OCI-LY7 (cell line): ENCODE data around the gene FAHD2B. TPM values are rescaled to one million over a fixed set of nuclear protein-coding genes. Genes with fewer than 3 reads are reported as not detected.
A peak's percentile ranks its signal among the peaks of the same experiment; 100 is the strongest.
"Not testable (repeated sequence)": the region's sequence is repeated elsewhere in the genome, so short reads cannot be mapped to it uniquely, and the experiment has no call there.

Experiments used
- BruUV-seq: library from RNA; stranded (reverse); fragments of 400-500 nt; replicated peaks from 2 replicates; lab custom pipeline; 2021; lab: Mats Ljungman, UMichigan
- CTCF ChIA-PET: fragments of 300-600 bp; sonication (Branson Sonifier 250); formaldehyde crosslinking; loops from one replicate; lab custom pipeline; 2022; ENCODE audit warnings: antibody characterized with exemption; ENCODE audit not compliant: unreplicated experiment; lab: Charles Lee
- POLR2A ChIA-PET: fragments of 300-600 bp; sonication (Branson Sonifier 250); formaldehyde crosslinking; loops from one replicate; lab custom pipeline; 2022; ENCODE audit warnings: antibody characterized with exemption; lab: Charles Lee
- DNase-seq: peaks from one replicate; pipeline ENCODE4 v3.0.0-alpha.2; 2015; ENCODE audit warnings: low spot score
- H2AFZ ChIP-seq: fragments of 200-600 bp; sonication (generic), shearing (Covaris generic); 2 replicates; pipeline ENCODE4 v1.6.1; 2014; ENCODE audit warnings: mild to moderate bottlenecking, antibody characterized with exemption, low read length, moderate library complexity
- H3K27ac ChIP-seq: fragments of 200-600 bp; sonication (generic); 2 replicates; pipeline ENCODE4 v1.5.1; 2014; ENCODE audit warnings: mixed run types, low read depth, mild to moderate bottlenecking, moderate library complexity, low read length, inconsistent platforms; ENCODE audit not compliant: poor library complexity, severe bottlenecking
- H3K36me3 ChIP-seq: fragments of 200-600 bp; sonication (generic); 2 replicates; pipeline ENCODE4 v1.6.1; 2014; ENCODE audit warnings: mild to moderate bottlenecking, antibody characterized with exemption, low read length, moderate library complexity, mixed read lengths; ENCODE audit not compliant: insufficient read depth
- H3K4me1 ChIP-seq: fragments of 200-600 bp; sonication (generic); 2 replicates; pipeline ENCODE4 v1.5.1; 2014; ENCODE audit warnings: mild to moderate bottlenecking, low read length; ENCODE audit not compliant: insufficient read depth, poor library complexity, severe bottlenecking
- H3K4me2 ChIP-seq: fragments of 200-600 bp; sonication (generic); 2 replicates; pipeline ENCODE4 v1.6.1; 2014; ENCODE audit warnings: mild to moderate bottlenecking, low read length
- H3K4me3 ChIP-seq: fragments of 200-600 bp; sonication (generic); 2 replicates; pipeline ENCODE4 v1.5.1; 2014; ENCODE audit warnings: mild to moderate bottlenecking, low read depth, low read length; ENCODE audit not compliant: poor library complexity, severe bottlenecking
- H3K79me2 ChIP-seq: fragments of 200-600 bp; sonication (generic); 2 replicates; pipeline ENCODE4 v1.6.1; 2016; ENCODE audit warnings: low read depth, mild to moderate bottlenecking, low read length, moderate library complexity, mixed read lengths; ENCODE audit not compliant: insufficient read depth
- H3K9me2 ChIP-seq: fragments of 200-600 bp; sonication (generic); 2 replicates; pipeline ENCODE4 v1.6.1; 2016; ENCODE audit warnings: mild to moderate bottlenecking, low read length, mixed read lengths; ENCODE audit not compliant: insufficient read depth
- H3K9me3 ChIP-seq: fragments of 200-600 bp; sonication (generic); 2 replicates; pipeline ENCODE4 v1.6.1; 2014; ENCODE audit warnings: mild to moderate bottlenecking, mixed run types, low read length, mixed read lengths
- H4K20me1 ChIP-seq: fragments of 200-600 bp; sonication (generic); 2 replicates; pipeline ENCODE4 v1.6.1; 2014; ENCODE audit warnings: mild to moderate bottlenecking, antibody characterized with exemption, low read length, moderate library complexity, mixed read lengths; ENCODE audit not compliant: insufficient read depth
- CTCF ChIP-seq: fragments of 200-600 bp; sonication (generic); conservative IDR thresholded peaks from 2 replicates; pipeline ENCODE4 v1.5.1; 2014; ENCODE audit warnings: mild to moderate bottlenecking, antibody characterized with exemption, low read length, moderate library complexity, mixed read lengths
- EZH2phosphoT487 ChIP-seq: fragments of 200-600 bp; sonication (generic); IDR thresholded peaks from 2 replicates; pipeline ENCODE4 v1.6.1; 2018; ENCODE audit warnings: low read depth, borderline replicate concordance, mild to moderate bottlenecking, mixed run types, antibody characterized with exemption, low read length, moderate library complexity, mixed read lengths
- intact Hi-C: fragments of 100-400 bp; cut with micrococcal nuclease; formaldehyde crosslinking; loops from one replicate; pipeline ENCODE4 v1.10.0; 2022; ENCODE audit not compliant: unreplicated experiment
- total RNA-seq, 2 experiments: library from RNA; depleted of rRNA in 1 of 2; stranded (reverse); fragments of >200 nt in 1 of 2; shearing (Covaris generic) in 1 of 2; gene quantifications; 2 replicates each; pipeline ENCODE4 v1.2.3, GENCODE V29; 2014 to 2022

The FAHD2B gene
- total RNA-seq, 2 experiments from 2014 or later = 23.4 to 39.1 TPM

DNA sequence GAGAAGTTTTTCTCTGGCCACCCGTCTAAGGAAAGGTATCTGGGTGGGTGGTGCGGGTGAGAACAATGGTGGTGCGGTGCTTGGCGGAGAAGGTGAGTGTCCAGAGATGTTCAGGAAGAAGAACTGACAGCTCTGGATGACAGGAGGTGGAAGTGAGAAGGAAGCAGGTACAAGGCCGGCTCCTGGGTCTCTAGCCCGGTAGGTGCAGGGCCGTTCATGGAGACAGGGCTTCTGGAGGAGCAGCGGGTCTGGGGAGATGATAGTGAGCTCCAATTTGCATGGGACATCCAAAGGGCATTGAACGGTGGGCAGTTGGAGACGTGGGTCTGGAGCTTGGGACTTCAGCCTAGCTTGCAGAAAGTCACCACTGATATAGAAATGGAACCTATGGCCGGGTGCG, 979 bp upstream of the FAHD2B start:
- no peaks in the 10 kb centered on the region for H3K36me3 ChIP-seq
- H3K4me2 ChIP-seq = peak overlapping the region; percentile 65
- no peaks in the 10 kb centered on the region for H3K9me2 ChIP-seq
- H3K79me2 ChIP-seq = no peaks in the 10 kb centered on the region
- no peak overlapping the region for H3K27ac ChIP-seq
- CTCF ChIA-PET = no interaction called here
- POLR2A ChIA-PET = interaction anchor here (0.7 kb wide), 1 partner anchor 26 kb away, joined by 9 read pairs; no protein-coding TSS in a partner anchor
- TF ChIP-seq EZH2phosphoT487 = no peak
- no peak for TF ChIP-seq CTCF
- H2AFZ ChIP-seq = 0 out of 2 replicates have a peak overlapping the region, but pooled peaks have one; percentile 50
- no peaks in the 10 kb centered on the region for H4K20me1 ChIP-seq
- no peak for DNase-seq
- BruUV-seq = no TSS peak
- peaks cover 7% of the 10 kb centered on the region for H3K4me1 ChIP-seq
- H3K9me3 ChIP-seq = peaks cover 3% of the 10 kb centered on the region
- intact Hi-C loops = no loop called here
- H3K4me3 ChIP-seq = peak overlapping the region; percentile 59

DNA sequence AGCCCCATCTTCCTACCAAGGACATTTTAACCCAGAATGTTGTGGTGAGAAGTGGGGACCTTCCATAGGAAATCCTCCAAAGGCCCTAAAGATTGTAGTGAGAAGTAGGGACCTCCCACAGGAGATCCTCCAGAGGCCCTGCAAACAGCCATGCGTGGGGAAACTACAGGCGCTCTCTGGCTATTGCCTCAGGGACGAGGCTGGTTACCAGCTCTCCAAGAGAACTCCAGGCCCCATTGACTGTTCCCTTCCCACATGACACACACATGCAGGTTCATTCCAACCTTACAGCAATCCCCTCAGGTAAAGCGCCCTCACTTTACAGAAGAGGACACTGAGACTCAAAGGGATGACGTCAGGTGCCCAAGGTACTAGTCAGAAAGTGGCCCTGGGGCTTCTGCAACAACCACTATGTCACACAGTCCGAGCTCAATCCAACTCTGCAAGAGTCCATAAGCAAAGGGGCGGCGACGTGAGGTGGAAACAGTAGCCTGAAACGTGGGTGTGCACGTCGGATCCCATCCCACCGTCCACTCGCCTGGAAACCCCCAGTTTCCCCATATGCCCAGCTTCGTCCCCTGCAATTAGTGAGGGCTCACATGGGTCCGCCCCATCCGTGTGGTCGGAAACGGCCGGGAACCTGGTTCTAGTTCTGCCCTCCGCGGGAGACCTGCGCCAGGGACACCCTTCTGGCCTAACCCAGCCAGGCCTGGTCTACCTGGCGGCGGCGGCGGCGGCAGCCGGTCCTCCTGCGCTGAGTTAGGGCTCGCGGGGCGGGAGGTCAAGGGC, 505 bp downstream of the FAHD2B start:
- H3K4me3 ChIP-seq = peak overlapping the region; percentile 59
- H3K79me2 ChIP-seq, DNase-seq, CTCF ChIA-PET, H4K20me1 ChIP-seq, BruUV-seq, H3K27ac ChIP-seq, intact Hi-C loops, POLR2A ChIA-PET, H3K4me1 ChIP-seq, H3K36me3 ChIP-seq, H3K9me2 ChIP-seq, H3K9me3 ChIP-seq, H2AFZ ChIP-seq: not testable (repeated sequence)
- H3K4me2 ChIP-seq = peak overlapping the region; percentile 56

GRCh38 chr2:97092946-97093345, 1.7 kb downstream of the FAHD2B start:
- H3K79me2 ChIP-seq, POLR2A ChIA-PET, H3K36me3 ChIP-seq, intact Hi-C loops, H3K4me3 ChIP-seq, H3K4me1 ChIP-seq, H4K20me1 ChIP-seq, CTCF ChIA-PET, H2AFZ ChIP-seq, H3K9me2 ChIP-seq, BruUV-seq, H3K27ac ChIP-seq, DNase-seq, H3K4me2 ChIP-seq, H3K9me3 ChIP-seq: not testable (repeated sequence)

DNA sequence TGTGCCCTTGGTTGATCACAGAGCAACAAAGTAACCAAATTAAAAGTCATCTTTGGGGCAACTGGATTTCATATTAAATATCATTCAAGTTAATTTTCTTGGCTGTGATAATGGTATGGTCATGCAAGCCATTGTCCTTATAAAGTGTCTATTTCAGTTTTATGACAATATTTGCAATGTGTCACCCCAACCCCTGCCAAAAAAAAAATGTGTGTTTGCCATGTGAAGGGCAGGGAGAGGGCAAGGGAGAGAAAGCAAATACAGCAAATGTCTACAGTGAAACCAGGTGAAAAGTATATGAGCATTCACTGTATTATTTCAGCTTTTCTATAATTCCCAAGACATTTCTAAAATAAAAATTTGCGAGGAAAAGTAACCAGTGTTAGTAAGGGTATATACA, 6.0 kb downstream of the FAHD2B start:
- H2AFZ ChIP-seq, H3K79me2 ChIP-seq, H4K20me1 ChIP-seq, H3K27ac ChIP-seq, H3K4me3 ChIP-seq, H3K9me3 ChIP-seq, H3K4me1 ChIP-seq, BruUV-seq, DNase-seq, H3K9me2 ChIP-seq, CTCF ChIA-PET, intact Hi-C loops, POLR2A ChIA-PET, H3K36me3 ChIP-seq, H3K4me2 ChIP-seq: not testable (repeated sequence)

DNA sequence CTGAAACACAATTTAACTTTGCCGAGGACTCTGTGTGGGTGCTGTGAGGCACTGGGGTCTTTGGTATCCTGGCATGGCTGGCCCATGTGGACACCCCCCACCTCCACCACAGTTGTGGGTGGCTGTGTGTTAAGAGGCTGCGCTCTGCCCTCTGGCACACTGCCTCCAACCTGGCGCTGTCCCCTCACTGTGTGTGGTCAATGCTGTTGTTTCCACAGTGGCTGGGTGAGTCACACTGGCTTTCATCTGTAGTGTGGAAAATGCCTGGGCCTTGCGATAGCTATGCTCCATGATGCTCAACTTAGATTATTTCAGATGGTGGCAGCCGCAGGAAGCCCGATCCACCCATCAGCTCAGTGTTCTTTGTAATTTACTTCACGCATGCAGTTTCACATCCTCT, 9.6 kb downstream of the FAHD2B start:
- H3K4me3 ChIP-seq, POLR2A ChIA-PET, BruUV-seq, H3K79me2 ChIP-seq, DNase-seq, H3K36me3 ChIP-seq, intact Hi-C loops, H3K9me2 ChIP-seq, H3K27ac ChIP-seq, H3K4me1 ChIP-seq, H4K20me1 ChIP-seq, H3K9me3 ChIP-seq, H2AFZ ChIP-seq, CTCF ChIA-PET, H3K4me2 ChIP-seq: not testable (repeated sequence)
